Measurements from ENCODE around the gene CLEC16A.

CLEC16A gene

GRCh38 chr16:11082860-11083388, 138.6 kb downstream of the CLEC16A start:
- Histone ChIP-seq H3K4me1 (ENCODE audit: insufficient read depth, low read length) (peaks cover 53% of the 10 kb centered on the region), H3K36me3 (ENCODE audit: insufficient read depth, low read length) (peaks cover 22% of the 10 kb centered on the region), H3K4me2 (ENCODE audit: insufficient read depth, low read length) (no peak overlapping the region), H3K9ac (ENCODE audit: low read depth, low read length) (no peak overlapping the region), H3K9me3 (ENCODE audit: insufficient read depth, low read length, severe bottlenecking) (no peaks in the 10 kb centered on the region), H2AFZ (ENCODE audit: low read depth, low read length) (no peak overlapping the region), H3K27me3 (ENCODE audit: insufficient read depth, low read length, poor library complexity) (no peaks in the 10 kb centered on the region), H3K79me2 (ENCODE audit: insufficient read depth, low read length) (peaks cover 7% of the 10 kb centered on the region; the same call in 1 of the 2 replicates), H3K27ac (ENCODE audit: low read length) (peak overlapping the region; percentile 98), H3K4me3 (ENCODE audit: low read depth in 1 of 2, low read length in 2 of 2) (no peak overlapping the region), H4K20me1 (ENCODE audit: insufficient read depth, low read length) (no peaks in the 10 kb centered on the region)
- ATAC-seq (ENCODE audit: insufficient read depth, low read depth), result no peak
- DNase-seq, result no peak
- TF ChIP-seq EZH2 (IDR thresholded peaks at IDR 0.05; ENCODE audit: borderline replicate concordance, low read depth, low read length, severe bottlenecking) (no peak), CTCF (IDR thresholded peaks at IDR 0.05; ENCODE audit: borderline replicate concordance, extremely low read depth, low read length, poor library complexity, severe bottlenecking) (no peak)

- TF ChIP-seq CTCF (IDR thresholded peaks at IDR 0.05; ENCODE audit: borderline replicate concordance, extremely low read depth, low read length, poor library complexity, severe bottlenecking) (no peak), EZH2 (IDR thresholded peaks at IDR 0.05; ENCODE audit: borderline replicate concordance, low read depth, low read length, severe bottlenecking) (no peak)
- H3K4me2 ChIP-seq (ENCODE audit: insufficient read depth, low read length), result no peak overlapping the region
- ATAC-seq (ENCODE audit: insufficient read depth, low read depth) (no peak), DNase-seq (no peak)
- peak overlapping the region; percentile 98 for H3K27ac ChIP-seq (ENCODE audit: low read length)
- no peaks in the 10 kb centered on the region for H4K20me1 ChIP-seq (ENCODE audit: insufficient read depth, low read length)
- H3K4me1 ChIP-seq (ENCODE audit: insufficient read depth, low read length), result peaks cover 60% of the 10 kb centered on the region
- peaks cover 7% of the 10 kb centered on the region; the same call in 1 of the 2 replicates for H3K79me2 ChIP-seq (ENCODE audit: insufficient read depth, low read length)
- H2AFZ ChIP-seq (ENCODE audit: low read depth, low read length), result no peak overlapping the region
- no peaks in the 10 kb centered on the region for H3K27me3 ChIP-seq (ENCODE audit: insufficient read depth, low read length, poor library complexity)
- no peak overlapping the region for H3K4me3 ChIP-seq (ENCODE audit: low read depth in 1 of 2, low read length in 2 of 2)
- H3K9ac ChIP-seq (ENCODE audit: low read depth, low read length), result no peak overlapping the region
- peaks cover 22% of the 10 kb centered on the region for H3K36me3 ChIP-seq (ENCODE audit: insufficient read depth, low read length)
- no peaks in the 10 kb centered on the region for H3K9me3 ChIP-seq (ENCODE audit: insufficient read depth, low read length, severe bottlenecking)
Measured at GRCh38 chr16:11084484-11084875, 140.1 kb downstream of the CLEC16A start.

GRCh38 chr16:11084876-11085485, 140.6 kb downstream of the CLEC16A start:
- TF ChIP-seq EZH2 (IDR thresholded peaks at IDR 0.05; ENCODE audit: borderline replicate concordance, low read depth, low read length, severe bottlenecking), result no peak
- TF ChIP-seq CTCF (IDR thresholded peaks at IDR 0.05; ENCODE audit: borderline replicate concordance, extremely low read depth, low read length, poor library complexity, severe bottlenecking), result no peak
- H3K27me3 ChIP-seq (ENCODE audit: insufficient read depth, low read length, poor library complexity), result no peaks in the 10 kb centered on the region
- H2AFZ ChIP-seq (ENCODE audit: low read depth, low read length), result no peak overlapping the region
- H3K27ac ChIP-seq (ENCODE audit: low read length), result peak overlapping the region; percentile 98
- ATAC-seq (ENCODE audit: insufficient read depth, low read depth) (no peak), DNase-seq (no peak)
- H3K4me3 ChIP-seq (ENCODE audit: low read depth in 1 of 2, low read length in 2 of 2), result no peak overlapping the region
- peaks cover 8% of the 10 kb centered on the region for H3K79me2 ChIP-seq (ENCODE audit: insufficient read depth, low read length)
- no peak overlapping the region for H3K9ac ChIP-seq (ENCODE audit: low read depth, low read length)
- no peak overlapping the region for H3K4me2 ChIP-seq (ENCODE audit: insufficient read depth, low read length)
- H3K36me3 ChIP-seq (ENCODE audit: insufficient read depth, low read length), result peaks cover 21% of the 10 kb centered on the region
- H4K20me1 ChIP-seq (ENCODE audit: insufficient read depth, low read length), result no peaks in the 10 kb centered on the region
- H3K4me1 ChIP-seq (ENCODE audit: insufficient read depth, low read length), result peaks cover 60% of the 10 kb centered on the region
- no peaks in the 10 kb centered on the region for H3K9me3 ChIP-seq (ENCODE audit: insufficient read depth, low read length, severe bottlenecking)
